Neural cell (in vitro differentiated cells): ENCODE data around the gene TAF8. TPM values are rescaled to one million over a fixed set of nuclear protein-coding genes. Genes with fewer than 3 reads are reported as not detected.

ENCODE experiments used
- H2AFZ ChIP-seq: fragments of 200-600, 300-800 bp; sonication (generic), shearing (Covaris generic); 2 replicates; pipeline ENCODE4 v1.6.0; 2014; ENCODE audit warnings: low read depth, mild to moderate bottlenecking, antibody characterized with exemption, low read length, moderate library complexity
- H3F3A ChIP-seq: fragments of 200-600 bp; shearing (Covaris generic); 2 replicates; pipeline ENCODE4 v1.6.1; 2016; ENCODE audit warnings: mild to moderate bottlenecking, moderate library complexity, mixed read lengths, antibody characterized with exemption, low read length; ENCODE audit not compliant: insufficient read depth, poor library complexity, severe bottlenecking
- H3K27ac ChIP-seq: fragments of 200-600, 300-800 bp; sonication (generic), shearing (Covaris generic); 2 replicates; pipeline ENCODE4 v1.5.1; 2014; ENCODE audit warnings: mild to moderate bottlenecking, low read length, moderate library complexity
- H3K27me3 ChIP-seq: fragments of 300-800, 200-600 bp; sonication (generic), shearing (Covaris generic); 2 replicates; pipeline ENCODE4 v1.6.0; 2014; ENCODE audit warnings: mild to moderate bottlenecking, low read depth, low read length, moderate library complexity; ENCODE audit not compliant: insufficient read depth
- H3K36me3 ChIP-seq: fragments of 300-800, 200-600 bp; sonication (generic), shearing (Covaris generic); 2 replicates; pipeline ENCODE4 v1.5.1; 2014; ENCODE audit warnings: mild to moderate bottlenecking, antibody characterized with exemption, low read length, moderate library complexity; ENCODE audit not compliant: insufficient read depth
- H3K4me2 ChIP-seq: fragments of 300-800, 200-600 bp; sonication (generic), shearing (Covaris generic); 2 replicates; pipeline ENCODE4 v1.6.0; 2014; ENCODE audit warnings: mild to moderate bottlenecking, low read length
- H3K4me3 ChIP-seq: fragments of 300-800, 200-600 bp; sonication (generic), shearing (Covaris generic); 2 replicates; pipeline ENCODE4 v1.5.1; 2014; ENCODE audit warnings: mild to moderate bottlenecking, low read length, moderate library complexity
- H3K79me2 ChIP-seq: fragments of 200-600 bp; shearing (Covaris generic); replicated peaks from 2 replicates; pipeline ENCODE4 v1.6.0; 2014; ENCODE audit warnings: mild to moderate bottlenecking, low read length, moderate library complexity; ENCODE audit not compliant: insufficient read depth
- H3K9ac ChIP-seq: fragments of 300-800, 200-600 bp; sonication (generic), shearing (Covaris generic); 2 replicates; pipeline ENCODE4 v1.6.1; 2016; ENCODE audit warnings: mild to moderate bottlenecking, low read length, mixed read lengths
- H3K9me2 ChIP-seq: fragments of 200-600 bp; shearing (Covaris generic); 2 replicates; pipeline ENCODE4 v1.6.1; 2016; ENCODE audit warnings: mild to moderate bottlenecking, low read length, mixed read lengths; ENCODE audit not compliant: insufficient read depth
- H3K9me3 ChIP-seq: fragments of 200-600, 300-800 bp; sonication (generic), shearing (Covaris generic); 2 replicates; pipeline ENCODE4 v1.6.1; 2016; ENCODE audit warnings: mild to moderate bottlenecking, mixed run types, low read length, moderate library complexity, mixed read lengths
- H4K20me1 ChIP-seq: fragments of 200-600 bp; shearing (Covaris generic); 2 replicates; pipeline ENCODE4 v1.6.1; 2016; ENCODE audit warnings: mild to moderate bottlenecking, mixed run types; ENCODE audit not compliant: insufficient read depth
- CTCF ChIP-seq: fragments of 450-650 bp; IDR thresholded peaks from 2 replicates; pipeline ENCODE4 v1.5.1; 2014; ENCODE audit warnings: antibody characterized with exemption, mild to moderate bottlenecking, moderate library complexity; ENCODE audit not compliant: poor library complexity, severe bottlenecking
- EP300 ChIP-seq: fragments of 450-650 bp; conservative IDR thresholded peaks from 2 replicates; pipeline ENCODE4 v1.6.1; 2014; ENCODE audit warnings: antibody characterized with exemption, mild to moderate bottlenecking, moderate library complexity; ENCODE audit not compliant: poor library complexity, severe bottlenecking
- EZH2 ChIP-seq: fragments of 200-600, 300-800 bp; shearing (Covaris generic), sonication (generic); IDR thresholded peaks from 2 replicates; pipeline ENCODE4 v1.6.1; 2014; ENCODE audit warnings: antibody characterized with exemption, low read length, borderline replicate concordance, mild to moderate bottlenecking; ENCODE audit not compliant: insufficient read depth, poor library complexity, severe bottlenecking
- MXI1 ChIP-seq: fragments of 450-650 bp; conservative IDR thresholded peaks from 2 replicates; pipeline ENCODE4 v1.6.1; 2014; ENCODE audit warnings: antibody characterized with exemption, mild to moderate bottlenecking; ENCODE audit not compliant: poor library complexity, severe bottlenecking
- POLR2AphosphoS5 ChIP-seq: IDR thresholded peaks from 2 replicates; pipeline ENCODE4 v1.6.1; 2012
- RAD21 ChIP-seq: fragments of 450-650 bp; conservative IDR thresholded peaks from 2 replicates; pipeline ENCODE4 v1.6.1; 2014; ENCODE audit warnings: antibody characterized with exemption, mild to moderate bottlenecking, moderate library complexity
- REST ChIP-seq: IDR thresholded peaks from 2 replicates; pipeline ENCODE4 v1.6.1; 2012; ENCODE audit warnings: borderline replicate concordance
- SMC3 ChIP-seq: fragments of 450-650 bp; conservative IDR thresholded peaks from 2 replicates; pipeline ENCODE4 v1.6.1; 2014; ENCODE audit warnings: antibody characterized with exemption, mild to moderate bottlenecking, moderate library complexity; ENCODE audit not compliant: poor library complexity
- TAF1 ChIP-seq: IDR thresholded peaks from 2 replicates; pipeline ENCODE4 v1.6.1; 2012; ENCODE audit warnings: low read depth
- polyA plus RNA-seq: library from polyadenylated mRNA; depleted of rRNA; stranded (reverse); fragments of >200 nt; gene quantifications from 2 replicates; pipeline ENCODE4 v1.2.3, GENCODE V29; 2014

Gene TAF8
- polyA plus RNA-seq, 1 donor from 2014 or later, result 5.1 TPM

GRCh38 chr6:42066156-42066675, 15.9 kb downstream of the TAF8 start:
- no peak for TF ChIP-seq CTCF
- no peak for TF ChIP-seq EZH2
- TF ChIP-seq EP300, result no peak
- TF ChIP-seq SMC3, result no peak
- no peak for TF ChIP-seq TAF1
- Histone ChIP-seq H3K79me2 (no peaks in the 10 kb centered on the region), H3K9me3 (no peaks in the 10 kb centered on the region), H2AFZ (no peak overlapping the region), H3K4me2 (no peak overlapping the region), H3K36me3 (no peaks in the 10 kb centered on the region), H3K27me3 (no peaks in the 10 kb centered on the region), H3K9ac (no peak overlapping the region), H3K9me2 (no peaks in the 10 kb centered on the region), H3F3A (no peaks in the 10 kb centered on the region), H3K27ac (no peak overlapping the region), H4K20me1 (no peaks in the 10 kb centered on the region), H3K4me3 (no peak overlapping the region)

GRCh38 chr6:42068173-42068572, 17.8 kb downstream of the TAF8 start:
- H3K27ac ChIP-seq, result no peak overlapping the region
- H3K4me2 ChIP-seq, result no peak overlapping the region
- H4K20me1 ChIP-seq, result no peaks in the 10 kb centered on the region
- H3K9me2 ChIP-seq, result no peaks in the 10 kb centered on the region
- H3K9ac ChIP-seq, result no peak overlapping the region
- no peaks in the 10 kb centered on the region for H3K79me2 ChIP-seq
- H3K9me3 ChIP-seq, result no peaks in the 10 kb centered on the region
- H2AFZ ChIP-seq, result no peak overlapping the region
- TF ChIP-seq CTCF (no peak), SMC3 (no peak), MXI1 (no peak), RAD21 (no peak), TAF1 (no peak), POLR2AphosphoS5 (no peak), EZH2 (no peak), EP300 (no peak), REST (no peak)
- H3F3A ChIP-seq, result no peaks in the 10 kb centered on the region
- no peaks in the 10 kb centered on the region for H3K27me3 ChIP-seq
- H3K36me3 ChIP-seq, result no peaks in the 10 kb centered on the region
- no peak overlapping the region for H3K4me3 ChIP-seq
